GM19023 (cell line): Measurements from ENCODE around the gene SPACA4.
"Not testable (repeated sequence)": the region's sequence is repeated elsewhere in the genome, so short reads cannot be mapped to it uniquely, and the experiment has no call there.

ENCODE experiments used
- ATAC-seq: cut with Tn5 transposase; IDR thresholded peaks from one replicate; pipeline ENCODE4 v1.9.1; 2021; ENCODE audit warnings: mild to moderate bottlenecking, moderate library complexity; ENCODE audit not compliant: unreplicated experiment

SPACA4 gene, protein sequence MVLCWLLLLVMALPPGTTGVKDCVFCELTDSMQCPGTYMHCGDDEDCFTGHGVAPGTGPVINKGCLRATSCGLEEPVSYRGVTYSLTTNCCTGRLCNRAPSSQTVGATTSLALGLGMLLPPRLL

DNA sequence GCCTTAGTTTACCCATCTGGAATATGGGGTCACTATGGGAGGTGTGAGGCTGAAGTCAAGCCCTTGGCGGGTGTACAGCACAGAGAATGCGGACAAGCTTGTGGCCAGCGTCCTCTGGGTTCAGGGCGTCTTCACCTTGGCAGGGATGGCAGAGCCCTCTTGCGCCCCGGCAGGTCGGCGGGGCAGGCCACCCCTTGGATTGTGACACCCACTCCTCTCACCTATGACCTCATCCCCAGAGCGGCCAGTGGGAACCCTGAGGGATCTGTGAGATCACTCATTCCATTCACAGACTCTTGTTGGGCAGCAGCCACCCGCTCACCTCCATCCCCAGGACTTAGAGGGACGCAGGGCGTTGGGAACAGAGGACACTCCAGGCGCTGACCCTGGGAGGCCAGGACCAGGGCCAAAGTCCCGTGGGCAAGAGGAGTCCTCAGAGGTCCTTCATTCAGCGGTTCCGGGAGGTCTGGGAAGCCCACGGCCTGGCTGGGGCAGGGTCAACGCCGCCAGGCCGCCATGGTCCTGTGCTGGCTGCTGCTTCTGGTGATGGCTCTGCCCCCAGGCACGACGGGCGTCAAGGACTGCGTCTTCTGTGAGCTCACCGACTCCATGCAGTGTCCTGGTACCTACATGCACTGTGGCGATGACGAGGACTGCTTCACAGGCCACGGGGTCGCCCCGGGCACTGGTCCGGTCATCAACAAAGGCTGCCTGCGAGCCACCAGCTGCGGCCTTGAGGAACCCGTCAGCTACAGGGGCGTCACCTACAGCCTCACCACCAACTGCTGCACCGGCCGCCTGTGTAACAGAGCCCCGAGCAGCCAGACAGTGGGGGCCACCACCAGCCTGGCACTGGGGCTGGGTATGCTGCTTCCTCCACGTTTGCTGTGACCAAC is at the start of gene SPACA4:
SPACA4 (plus strand) TSS at position 280 of the 896 bp plus-strand sequence; CDS start at position 517, 237 bp downstream.
- ATAC-seq, result no peak

DNA sequence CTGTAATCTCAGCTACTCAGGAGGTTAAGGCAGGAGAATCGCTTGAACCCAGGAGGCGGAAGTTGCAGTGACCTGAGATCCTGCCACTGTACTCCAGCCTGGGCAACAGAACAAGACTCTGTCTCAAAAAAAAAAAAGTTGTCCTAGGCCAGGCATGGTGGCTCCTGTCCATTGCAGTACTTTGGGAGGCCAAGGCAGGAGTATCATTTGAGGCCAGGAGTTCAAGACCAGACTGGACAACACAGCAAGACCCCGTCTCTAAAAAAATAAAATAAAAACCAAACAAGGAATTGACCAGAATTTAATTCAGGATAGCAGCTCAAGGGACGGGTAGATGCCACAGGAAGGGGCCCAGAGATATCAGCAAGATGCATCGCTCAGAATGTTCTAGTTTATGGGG is 49.7 kb upstream of the SPACA4 start:
- ATAC-seq, result no peak

DNA sequence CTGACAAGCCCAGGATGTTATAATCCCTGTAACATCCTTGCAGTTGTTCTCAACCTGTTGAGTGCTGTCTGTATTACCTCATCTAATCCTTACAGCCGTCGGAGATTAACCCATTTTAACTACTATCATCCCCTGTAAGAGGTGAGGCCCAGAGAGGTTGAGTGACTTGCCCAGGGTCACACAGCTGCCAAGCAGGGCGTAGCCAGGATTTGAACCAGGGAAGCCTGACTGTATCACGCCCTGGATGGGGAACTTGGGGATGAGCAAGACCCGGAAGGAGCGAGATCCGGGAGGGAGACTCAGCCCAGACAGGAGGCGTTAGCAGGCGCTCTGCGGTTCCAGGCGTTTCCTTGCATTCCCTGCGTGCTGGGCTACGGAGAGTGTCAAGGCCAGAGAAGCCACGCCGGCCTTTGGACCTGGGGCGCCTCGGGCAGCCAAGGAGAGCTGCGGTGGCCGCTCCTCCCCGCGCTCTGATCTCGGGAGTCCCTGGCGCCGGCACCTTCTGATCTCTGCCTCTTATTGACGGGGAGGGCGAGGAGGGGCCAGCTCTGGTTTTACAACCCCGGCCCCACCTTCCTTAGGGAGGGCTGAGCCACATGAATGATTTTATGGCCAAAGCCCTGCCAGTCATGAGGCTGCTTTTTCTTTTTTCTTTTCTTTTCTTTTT is 48.4 kb upstream of the SPACA4 start:
- no peak for ATAC-seq

DNA sequence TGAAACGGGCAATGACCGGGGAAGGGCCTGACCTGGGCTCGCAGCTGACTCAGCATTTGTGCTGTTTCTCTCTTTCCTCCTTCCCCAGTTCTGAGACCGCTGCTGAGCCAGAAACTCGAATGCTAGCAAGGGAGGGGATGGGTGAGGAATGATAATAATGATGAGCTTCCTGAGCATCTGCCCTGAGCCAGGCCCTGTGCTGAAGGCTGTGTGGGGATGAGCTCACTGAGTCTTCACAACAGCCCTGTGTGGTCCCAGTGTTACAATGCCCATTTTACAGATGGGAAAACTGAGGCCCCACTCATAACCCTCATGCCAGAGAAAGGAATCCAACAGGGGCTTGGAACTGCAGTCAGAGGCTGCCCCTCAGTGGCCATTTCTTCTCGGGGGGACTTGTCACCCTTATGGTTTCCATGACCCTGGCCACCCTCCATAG is 46.4 kb upstream of the SPACA4 start:
- ATAC-seq, result no peak

DNA sequence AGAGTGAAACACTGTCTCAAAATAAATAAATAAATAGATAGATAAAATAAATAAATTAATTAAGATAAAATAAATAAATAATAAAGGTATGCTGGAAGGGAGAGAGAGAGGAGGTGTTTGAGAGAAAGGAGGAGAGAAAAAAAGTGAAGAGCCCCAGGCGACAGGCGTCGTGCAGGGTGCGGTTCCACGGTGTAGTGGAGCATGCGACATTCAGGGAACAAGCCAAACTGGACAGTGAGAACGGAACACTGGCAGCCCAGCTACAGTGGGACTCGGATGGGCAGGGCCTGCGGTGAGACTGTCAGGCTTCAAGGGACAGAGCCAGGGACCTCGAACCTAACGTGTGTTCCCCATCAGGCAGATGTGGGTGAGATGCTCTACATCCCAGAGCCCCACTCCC is 45.1 kb upstream of the SPACA4 start:
- no peak for ATAC-seq

DNA sequence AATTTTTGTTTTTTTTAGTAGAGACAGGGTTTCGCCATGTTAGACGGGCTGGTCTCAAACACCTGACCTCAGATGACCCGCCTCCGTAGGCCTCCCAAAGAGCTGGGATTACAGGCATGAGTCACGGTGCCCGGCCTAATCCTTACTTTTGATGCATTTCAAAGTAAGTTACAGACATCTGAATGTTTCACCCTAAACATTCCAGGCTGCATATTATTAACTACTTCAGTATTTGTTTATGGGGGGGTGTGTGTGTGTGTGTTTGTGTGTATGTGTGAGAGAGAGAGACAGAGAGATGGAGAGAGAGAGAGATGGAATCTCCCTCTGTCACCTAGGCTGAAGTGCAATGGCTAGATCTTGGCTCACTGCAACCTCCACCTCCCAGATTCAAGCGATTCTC is 41.5 kb upstream of the SPACA4 start:
- ATAC-seq, result no peak

DNA sequence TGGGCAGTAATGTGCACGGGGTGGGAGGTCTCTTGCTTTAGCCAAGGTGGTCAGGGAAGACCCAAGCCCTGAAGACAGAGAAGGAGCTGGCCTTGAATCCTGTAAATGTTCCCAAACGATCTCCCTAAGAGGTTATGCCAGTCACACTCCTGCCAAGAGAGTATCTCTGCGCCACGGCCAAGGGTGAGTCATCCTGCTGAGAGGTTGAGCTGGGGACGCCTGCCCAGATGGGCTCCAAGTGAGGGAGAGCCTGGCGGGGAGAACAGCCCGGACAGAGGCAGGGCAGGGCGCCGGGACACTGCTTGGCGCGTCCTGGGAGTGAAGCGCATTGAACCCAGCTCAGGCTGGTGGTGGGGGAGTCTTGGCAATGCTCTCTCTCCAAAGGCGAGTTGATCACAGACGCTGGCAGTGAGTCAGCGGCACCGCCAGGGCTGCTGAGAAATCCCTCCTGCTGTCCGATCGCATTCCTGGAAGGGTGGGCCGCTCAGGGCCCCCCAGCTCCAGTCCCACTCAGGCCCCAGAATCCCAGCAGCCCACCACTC is 38.1 kb upstream of the SPACA4 start:
- ATAC-seq, result no peak

DNA sequence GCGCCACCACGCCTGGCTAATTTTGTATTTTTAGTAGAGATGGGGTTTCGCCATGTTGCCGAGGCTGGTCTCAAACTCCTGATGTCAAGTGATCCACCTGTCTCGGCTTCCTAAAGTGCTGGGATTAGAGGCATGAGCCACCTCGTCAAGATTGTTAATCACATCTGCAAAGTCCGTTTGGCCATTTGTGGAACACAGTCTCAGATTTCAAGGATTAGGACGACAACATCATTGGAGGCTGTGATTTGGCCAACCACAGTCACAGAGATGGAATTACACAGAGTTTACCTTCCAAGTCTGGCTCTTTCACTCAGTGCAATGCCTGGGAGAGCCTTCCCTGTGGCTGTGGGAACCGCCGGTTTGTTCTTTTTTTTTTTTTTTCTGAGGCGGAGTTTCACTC is 36.7 kb upstream of the SPACA4 start:
- ATAC-seq, result no peak

DNA sequence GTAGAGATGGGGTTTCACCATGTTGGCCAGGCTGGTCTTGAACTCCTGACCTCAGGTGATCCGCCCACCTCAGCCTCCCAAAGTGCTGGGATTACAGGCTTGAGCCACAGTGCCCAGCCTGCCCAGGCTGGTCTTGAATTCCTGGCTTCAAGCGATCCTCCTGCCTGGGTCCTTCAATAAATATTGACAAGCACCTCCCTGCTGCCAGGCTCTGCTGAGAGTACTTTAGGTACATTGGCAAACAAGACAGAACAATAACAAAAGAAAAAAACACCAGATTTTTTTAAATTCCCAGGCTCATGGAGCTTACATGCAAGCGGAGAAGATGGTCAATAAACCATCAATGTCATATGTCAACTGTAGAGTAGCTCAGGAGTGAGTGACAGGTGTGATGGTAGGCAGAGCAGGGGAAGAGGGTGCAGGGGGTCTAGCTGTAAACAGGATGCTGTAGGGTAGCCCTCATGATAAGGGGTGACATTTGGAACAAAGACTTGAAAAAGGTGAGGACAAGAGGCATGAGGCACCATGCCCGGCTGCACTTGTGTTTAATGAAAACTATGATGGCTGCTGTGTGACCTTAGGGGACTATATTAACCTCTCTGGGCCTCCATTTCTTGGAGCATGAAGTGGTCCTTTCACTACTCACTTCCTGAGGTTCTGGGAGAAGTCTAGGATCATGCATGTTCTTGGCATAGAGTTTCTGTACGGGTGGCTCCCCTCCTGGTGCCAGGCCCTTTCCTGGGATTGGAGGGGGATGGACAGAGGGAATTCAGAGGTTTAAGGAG is 35.0 kb upstream of the SPACA4 start:
- ATAC-seq, result no peak

DNA sequence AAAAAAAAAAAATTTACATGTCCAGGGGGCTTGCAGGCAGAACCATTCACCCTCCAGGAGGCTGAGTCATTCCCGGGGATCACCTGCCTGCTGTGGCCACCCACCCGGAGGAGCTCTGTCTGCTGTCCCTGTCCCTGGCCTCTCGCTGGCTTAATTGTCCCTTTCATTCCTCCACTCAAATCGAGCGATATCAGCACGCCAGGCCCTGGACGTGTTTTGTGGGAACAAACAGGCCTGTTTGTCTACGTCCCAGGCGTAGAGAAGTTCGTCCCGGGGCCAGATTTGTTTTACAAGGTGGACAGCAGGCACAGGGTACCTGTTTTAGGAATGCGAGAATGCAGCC is 33.4 kb upstream of the SPACA4 start:
- ATAC-seq, result no peak

DNA sequence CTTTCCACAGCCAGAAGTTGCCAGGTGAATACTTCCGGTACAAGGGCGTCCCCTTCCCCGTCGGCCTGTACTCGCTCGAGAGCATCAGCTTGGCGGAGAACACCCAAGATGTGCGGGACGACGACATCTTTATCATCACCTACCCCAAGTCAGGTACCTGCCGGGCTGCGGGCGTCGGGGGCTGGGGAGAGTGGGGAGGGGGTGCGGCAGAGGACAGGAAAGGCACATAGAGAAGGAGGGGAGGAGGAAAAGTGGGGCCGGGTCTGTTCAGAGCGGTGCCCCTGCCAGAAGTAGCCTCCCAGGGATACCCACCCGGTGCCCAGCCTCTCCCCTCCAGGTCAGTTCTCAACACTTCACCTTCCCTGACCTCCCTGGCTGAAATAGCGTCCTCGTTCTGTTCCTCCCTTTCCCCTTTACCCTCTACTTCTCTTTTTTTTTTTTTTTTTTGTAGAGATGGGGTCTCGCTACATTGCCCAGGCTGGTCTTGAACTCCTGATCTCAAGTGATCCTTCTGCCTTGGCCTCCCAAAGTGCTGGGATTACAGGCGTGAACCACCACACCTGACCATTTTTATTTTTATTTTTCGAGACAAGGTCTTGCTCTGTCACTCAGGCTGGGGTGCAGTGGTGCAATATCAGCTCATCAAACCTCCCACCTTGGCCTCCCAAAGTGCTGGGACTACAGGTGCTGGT is 30.5 kb upstream of the SPACA4 start:
- no peak for ATAC-seq

DNA sequence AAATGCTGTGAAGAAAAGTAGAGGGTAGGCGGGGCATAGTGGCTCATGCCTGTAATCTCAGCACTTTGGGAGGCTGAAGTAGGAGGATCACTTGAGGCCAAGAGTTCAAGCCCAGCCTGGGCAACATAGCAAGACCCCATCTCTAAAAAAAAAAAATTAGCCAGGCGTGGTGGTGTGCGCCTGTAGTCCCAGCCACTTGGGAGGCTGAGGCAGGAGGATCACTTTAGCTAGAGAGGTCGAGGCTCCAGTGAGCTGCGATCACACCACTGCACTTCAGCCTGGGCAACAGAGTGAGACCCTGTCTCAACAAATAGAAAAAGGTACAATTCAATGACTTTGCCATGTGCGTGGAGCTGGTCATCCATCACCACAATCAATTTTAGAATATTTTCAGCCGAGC is 28.6 kb upstream of the SPACA4 start:
- ATAC-seq, result not testable (repeated sequence)

DNA sequence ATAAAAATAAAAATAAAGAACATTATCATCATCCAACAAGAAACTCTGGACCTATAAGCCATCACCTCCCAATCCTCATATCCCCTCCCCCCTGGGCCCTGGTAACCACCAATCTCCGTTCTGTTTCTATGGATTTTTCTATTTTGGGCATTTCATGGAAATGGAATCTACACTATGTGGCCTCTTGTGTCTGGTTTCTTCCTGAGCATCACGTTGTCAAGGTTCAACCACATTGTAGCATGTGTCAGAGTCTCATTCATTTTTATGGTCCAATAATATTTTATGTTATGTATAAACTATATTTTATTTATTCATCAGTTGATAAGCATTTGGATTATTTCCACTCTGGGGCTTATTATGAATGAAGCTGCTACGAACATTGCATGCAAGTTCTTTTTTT is 27.7 kb upstream of the SPACA4 start:
- ATAC-seq, result no peak

DNA sequence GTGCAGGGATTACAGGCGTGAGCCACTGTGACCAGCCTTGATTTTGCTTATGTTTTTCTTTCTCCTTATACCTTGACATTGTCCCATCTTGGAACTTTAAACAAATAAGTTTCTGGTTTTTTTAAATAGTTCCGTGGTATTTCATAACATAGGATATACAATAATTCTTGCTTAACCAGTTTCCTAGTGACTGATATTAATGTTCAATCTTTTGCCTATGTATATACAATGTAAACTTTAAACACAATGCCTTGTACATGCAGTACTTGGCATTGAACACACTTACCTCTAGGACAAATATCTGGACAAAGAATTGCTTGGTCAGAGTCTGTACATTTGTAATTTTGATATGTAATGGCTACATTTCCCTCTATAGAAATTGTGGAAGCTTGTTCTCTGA is 24.4 kb upstream of the SPACA4 start:
- no peak for ATAC-seq

DNA sequence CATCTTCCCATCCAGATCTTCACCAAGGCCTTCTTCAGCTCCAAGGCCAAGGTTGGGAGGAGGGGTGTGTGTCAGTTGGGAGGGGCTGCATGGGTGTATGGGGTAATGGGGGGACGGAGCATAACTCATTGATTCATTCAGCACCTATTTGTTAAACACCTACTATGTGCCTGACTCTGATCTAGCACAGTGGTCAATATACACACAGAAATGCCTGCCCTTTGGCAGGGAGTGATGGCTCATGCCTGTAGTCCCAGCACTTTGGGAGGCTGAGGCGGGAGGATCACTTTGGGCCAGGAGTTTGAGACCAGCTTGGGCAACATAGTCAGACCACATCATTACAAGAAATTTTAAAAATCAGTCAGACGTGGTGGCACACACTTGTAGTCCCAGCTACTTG is 19.2 kb upstream of the SPACA4 start:
- ATAC-seq, result no peak

DNA sequence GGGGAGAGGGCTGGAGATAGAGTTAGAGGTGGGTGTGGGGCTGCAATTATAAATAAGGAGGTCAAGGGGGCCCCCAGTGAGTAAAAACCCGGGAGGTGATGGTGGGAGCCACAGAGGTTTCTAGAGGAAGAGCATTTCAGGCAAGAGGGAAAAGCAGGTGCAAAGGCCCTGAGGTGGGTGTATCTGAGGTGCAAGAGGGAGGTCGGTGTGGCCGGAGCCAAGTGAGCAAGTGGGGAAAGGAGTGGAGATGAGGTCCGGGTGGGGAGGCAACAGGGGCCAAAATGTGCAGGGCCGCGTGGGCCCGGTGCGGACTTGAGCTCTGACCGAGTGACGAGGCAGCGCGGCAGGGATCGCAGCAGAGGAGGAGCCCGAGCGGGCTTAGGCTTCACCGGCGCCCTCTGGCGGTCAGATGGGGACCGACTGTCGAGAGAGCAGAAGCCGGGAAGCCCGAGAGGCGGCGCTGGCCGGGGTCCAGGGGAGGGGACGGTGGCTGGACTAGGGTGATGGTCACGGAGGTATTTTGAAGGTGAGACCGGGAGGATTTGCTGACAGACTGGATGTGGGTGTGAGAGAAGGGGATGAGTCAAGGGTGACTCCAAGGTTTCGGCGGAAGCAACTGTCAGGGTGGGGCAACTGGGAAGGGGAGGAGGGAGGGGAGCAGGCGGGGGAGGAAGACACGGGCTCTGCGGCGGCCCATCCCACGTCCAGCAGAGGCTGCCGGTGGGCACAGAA is 17.7 kb upstream of the SPACA4 start:
- no peak for ATAC-seq

DNA sequence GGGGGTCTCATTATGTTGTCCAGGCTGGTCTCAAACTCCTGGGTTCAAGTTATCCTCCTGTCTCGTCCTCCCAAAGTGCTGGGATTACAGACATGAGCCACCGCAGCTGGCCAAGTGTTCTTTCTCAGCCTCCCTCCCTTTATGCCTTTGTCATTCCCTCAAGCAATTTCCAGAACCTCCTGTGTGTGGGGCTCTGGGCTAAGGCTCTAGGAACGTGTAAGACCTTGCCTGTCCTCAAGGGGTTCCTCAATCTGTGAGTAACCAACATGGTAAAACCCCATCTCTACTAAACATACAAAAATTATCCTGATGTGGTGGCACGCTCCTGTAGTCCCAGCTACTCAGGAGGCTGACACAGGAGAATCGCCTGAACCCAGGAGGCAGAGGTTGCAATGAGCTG is 15.5 kb upstream of the SPACA4 start:
- no peak for ATAC-seq

DNA sequence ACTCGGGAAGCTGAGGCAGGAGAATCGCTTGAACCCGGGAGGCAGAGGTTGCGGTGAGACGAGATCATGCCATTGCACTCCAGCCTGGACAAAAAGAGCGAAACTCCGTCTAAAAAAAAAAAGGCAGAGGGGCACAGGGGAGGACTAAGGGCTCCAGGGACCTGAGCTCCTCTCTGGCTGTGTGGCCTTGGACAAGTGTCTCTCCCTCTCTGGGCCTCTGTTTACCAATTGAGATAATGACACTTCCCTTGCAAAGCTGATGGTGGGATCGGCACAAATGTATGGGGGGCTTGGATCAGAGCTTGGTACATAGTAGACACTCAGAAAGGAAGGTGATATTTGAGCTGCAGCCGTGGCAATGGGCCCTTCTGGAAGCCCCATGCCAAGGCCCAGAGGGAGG is 11.4 kb upstream of the SPACA4 start:
- no peak for ATAC-seq

DNA sequence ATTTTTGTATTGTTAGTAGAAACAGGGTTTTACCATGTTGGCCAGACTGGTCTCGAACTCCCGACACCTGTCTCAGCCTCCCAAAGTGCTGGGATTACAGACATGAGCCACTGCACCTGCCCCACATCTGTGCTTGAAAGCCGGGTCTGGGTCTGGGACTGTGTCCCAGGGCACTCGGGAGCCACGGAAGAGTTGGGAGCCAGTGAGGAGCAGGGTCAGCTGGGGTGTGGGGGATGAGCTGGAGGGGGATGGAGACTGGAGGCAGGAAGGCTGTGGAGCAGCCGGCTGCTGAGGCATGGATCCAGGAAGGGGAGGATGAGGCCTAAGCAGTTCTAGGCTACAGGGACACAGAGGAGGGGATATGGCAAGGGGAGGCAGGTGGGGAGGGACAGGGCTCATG is 10.7 kb upstream of the SPACA4 start:
- ATAC-seq, result no peak

DNA sequence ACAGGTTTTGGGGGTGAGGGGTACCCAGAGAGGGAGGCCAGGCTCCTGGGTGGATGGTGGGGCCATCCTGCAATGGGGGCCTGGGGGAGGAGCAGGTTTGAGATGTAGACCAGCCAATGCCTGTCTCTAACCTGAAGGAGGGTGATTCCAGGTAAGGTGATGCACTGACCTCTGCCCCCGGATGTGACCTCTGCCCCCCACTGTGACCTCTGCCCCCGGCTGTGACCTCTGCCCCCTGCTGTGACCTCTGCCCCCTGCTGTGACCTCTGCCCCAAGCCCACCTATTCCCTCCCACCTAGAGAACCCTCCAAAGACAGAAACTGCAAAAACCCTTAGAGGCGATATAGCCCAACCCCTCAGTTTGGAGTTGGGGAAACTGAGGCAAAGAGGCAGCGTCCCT is 10.3 kb upstream of the SPACA4 start:
- no peak for ATAC-seq
